Activated T-cell treated with anti-CD3 and anti-CD28 coated beads, Interleukin-2, amount 50 U/mL, for 48 hours (primary cell): ENCODE measurements around the gene SNRPB.
"Not testable (repeated sequence)": the region's sequence is repeated elsewhere in the genome, so short reads cannot be mapped to it uniquely, and the experiment has no call there.

Source experiments
- DNase-seq, 2 experiments: peaks; one replicate each; pipeline ENCODE4 v3.0.0-alpha.2; 2020

Gene SNRPB

GRCh38 chr20:2470423-2471193 is at the start of gene SNRPB:
TSS of gene SNRPB (minus strand) at chr20:2470789. CDS start at chr20:2470690, 99 bp downstream.
- DNase-seq: peak; percentile 97 to 98

- DNase-seq: no peak
These were observed 48.7 kb upstream of the SNRPB start for GRCh38 chr20:2519115-2519809.

- no peak for DNase-seq
These were observed 48.0 kb upstream of the SNRPB start for GRCh38 chr20:2518558-2518957.

- DNase-seq: no peak
These were observed 47.5 kb upstream of the SNRPB start for GRCh38 chr20:2518096-2518495.

GRCh38 chr20:2516399-2516798 is 45.8 kb upstream of the SNRPB start:
- DNase-seq: no peak

- DNase-seq: no peak
These were observed 44.6 kb upstream of the SNRPB start for GRCh38 chr20:2515203-2515602.

GRCh38 chr20:2509794-2510193 is 39.2 kb upstream of the SNRPB start:
- DNase-seq: no peak

GRCh38 chr20:2509468-2509781 is 38.8 kb upstream of the SNRPB start:
- DNase-seq: no peak

- peak; percentile 85 to 87 for DNase-seq
These were observed 38.3 kb upstream of the SNRPB start, which contains the start of gene ZNF343 for GRCh38 chr20:2508631-2509467. TSS of gene ZNF343 (minus strand) at chr20:2508915. CDS start at chr20:2493895, 15,020 bp downstream.

GRCh38 chr20:2507875-2508630 is 37.5 kb upstream of the SNRPB start:
- DNase-seq: no peak

- no peak for DNase-seq
These were observed 36.9 kb upstream of the SNRPB start for GRCh38 chr20:2507464-2507863.

- not testable (repeated sequence) for DNase-seq
These were observed 35.8 kb upstream of the SNRPB start for GRCh38 chr20:2506426-2506825.

GRCh38 chr20:2504803-2505202 is 34.2 kb upstream of the SNRPB start:
- not testable (repeated sequence) for DNase-seq

GRCh38 chr20:2502808-2503384 is 32.3 kb upstream of the SNRPB start:
- not testable (repeated sequence) for DNase-seq

- no peak for DNase-seq
These were observed 15.1 kb upstream of the SNRPB start for GRCh38 chr20:2485661-2486060.

GRCh38 chr20:2485080-2485479 is 14.5 kb upstream of the SNRPB start:
- DNase-seq: no peak

- no peak for DNase-seq
These were observed 12.9 kb upstream of the SNRPB start for GRCh38 chr20:2483504-2483903.

- no peak for DNase-seq
These were observed 9.8 kb upstream of the SNRPB start for GRCh38 chr20:2480381-2480780.

- DNase-seq: no peak
These were observed 6.4 kb upstream of the SNRPB start for GRCh38 chr20:2476742-2477615.

GRCh38 chr20:2475850-2476741 is 5.5 kb upstream of the SNRPB start:
- no peak for DNase-seq
